ENCODE measurements around the gene ANK3.

Gene ANK3

DNA sequence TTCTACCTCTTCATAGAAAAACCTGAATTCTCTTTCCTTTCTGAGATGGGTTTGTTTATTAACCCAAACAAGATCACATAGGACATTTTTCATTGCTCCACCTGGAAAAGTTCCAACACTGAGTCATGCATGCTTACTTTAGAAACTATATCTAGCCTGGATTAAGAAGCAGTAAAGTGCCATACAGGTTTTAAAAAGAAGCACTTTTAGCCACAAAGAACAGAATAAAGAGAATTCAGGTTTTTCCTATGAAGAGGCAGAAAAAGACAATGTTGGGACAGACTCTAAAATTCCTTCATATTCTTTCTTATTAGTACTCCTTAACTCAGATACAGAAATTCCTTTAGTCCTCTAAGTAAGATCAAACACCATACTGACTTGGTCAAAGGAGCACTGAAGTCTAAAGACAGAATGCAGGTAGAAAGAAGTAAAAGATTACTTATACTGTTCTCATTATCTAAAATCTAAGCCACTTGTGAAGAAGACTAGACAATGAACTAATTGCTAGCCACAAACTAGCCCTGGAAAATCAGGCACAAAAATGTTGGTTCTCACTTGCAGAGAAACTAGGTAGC, 241.3 kb downstream of the ANK3 start:
- H2AFZ ChIP-seq (ENCODE audit: insufficient read depth, low read length, poor library complexity) = no peak overlapping the region
- no peak overlapping the region for H4K8ac ChIP-seq (ENCODE audit: low read depth, low read length)
- H3K79me1 ChIP-seq (ENCODE audit: low read length) = no peaks in the 10 kb centered on the region
- no peaks in the 10 kb centered on the region for H3K4me1 ChIP-seq (ENCODE audit: control insufficient read depth in 1 of 2, insufficient read depth in 2 of 2, low read length in 2 of 2)
- H2BK12ac ChIP-seq (ENCODE audit: low read length) = no peak overlapping the region
- no peaks in the 10 kb centered on the region for H3K36me3 ChIP-seq (ENCODE audit: control insufficient read depth in 1 of 2, insufficient read depth in 2 of 2, low read length in 2 of 2)
- H4K12ac ChIP-seq (ENCODE audit: low read depth, low read length) = no peak overlapping the region
- no peaks in the 10 kb centered on the region for H3K9me3 ChIP-seq (ENCODE audit: insufficient read depth, low read depth, low read length)
- no peak overlapping the region for H4K91ac ChIP-seq (ENCODE audit: low read depth, low read length)
- H3K9ac ChIP-seq (ENCODE audit: low read length) = no peak overlapping the region
- H2BK120ac ChIP-seq (ENCODE audit: insufficient read depth, low read length, poor library complexity) = no peak overlapping the region
- no peak overlapping the region for H2AK5ac ChIP-seq (ENCODE audit: low read length)
- no peak overlapping the region for H3K23ac ChIP-seq (ENCODE audit: low read length)
- H3K27me3 ChIP-seq (ENCODE audit: insufficient read depth, low read length) = no peaks in the 10 kb centered on the region
- no peaks in the 10 kb centered on the region for H3K79me2 ChIP-seq (ENCODE audit: control insufficient read depth, insufficient read depth, low read length, poor library complexity)
- H2BK5ac ChIP-seq (ENCODE audit: low read depth, low read length, poor library complexity) = no peak overlapping the region
- H3K27ac ChIP-seq (ENCODE audit: low read depth, low read length) = no peak overlapping the region
- no peak overlapping the region for H3K4me2 ChIP-seq (ENCODE audit: low read length)
- no peak overlapping the region for H3K18ac ChIP-seq (ENCODE audit: low read length)
- DNase-seq = no peak
- no peak overlapping the region for H3K14ac ChIP-seq (ENCODE audit: low read length)
- no peak overlapping the region for H3K4ac ChIP-seq (ENCODE audit: low read depth, low read length)
- no peak overlapping the region for H3K4me3 ChIP-seq (ENCODE audit: low read depth, low read length)

DNA sequence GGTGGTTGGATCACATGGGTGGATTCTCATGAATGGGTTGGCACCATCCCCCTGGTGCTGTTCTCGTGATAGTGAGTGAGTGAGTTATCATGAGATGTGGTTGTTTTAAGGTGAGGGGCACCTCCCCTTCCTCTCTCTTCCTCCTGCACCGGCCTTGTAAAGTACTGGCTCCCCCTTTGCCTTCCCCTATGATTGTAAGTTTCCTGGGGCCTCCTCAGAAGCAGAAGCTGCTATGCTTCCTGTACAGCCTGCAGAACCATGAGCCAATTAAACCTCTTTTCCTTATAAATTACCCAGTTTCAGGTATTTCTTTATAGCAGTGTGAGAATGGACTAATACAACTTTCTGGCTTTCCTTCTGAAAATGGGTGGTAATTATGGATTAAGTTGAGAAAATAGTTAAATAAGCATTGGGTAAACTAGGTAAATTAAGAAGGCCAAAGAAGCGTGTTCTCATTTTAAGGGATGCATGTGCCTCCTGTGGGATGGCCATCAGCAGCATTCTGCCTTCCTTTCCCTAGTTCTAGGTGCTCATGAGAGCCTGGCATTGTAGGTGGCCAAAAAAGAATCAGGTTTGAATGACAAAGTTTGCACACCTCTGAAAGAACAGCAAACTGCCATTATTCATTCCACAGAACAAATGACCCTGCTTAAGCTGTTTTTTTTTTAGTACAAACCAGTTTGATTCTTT, 242.0 kb downstream of the ANK3 start:
- H3K4me1 ChIP-seq (ENCODE audit: control insufficient read depth in 1 of 2, insufficient read depth in 2 of 2, low read length in 2 of 2) = no peaks in the 10 kb centered on the region
- no peaks in the 10 kb centered on the region for H3K79me2 ChIP-seq (ENCODE audit: control insufficient read depth, insufficient read depth, low read length, poor library complexity)
- no peak overlapping the region for H2BK120ac ChIP-seq (ENCODE audit: insufficient read depth, low read length, poor library complexity)
- no peak overlapping the region for H2BK12ac ChIP-seq (ENCODE audit: low read length)
- H3K23ac ChIP-seq (ENCODE audit: low read length) = no peak overlapping the region
- no peak overlapping the region for H2BK5ac ChIP-seq (ENCODE audit: low read depth, low read length, poor library complexity)
- no peak overlapping the region for H3K4me2 ChIP-seq (ENCODE audit: low read length)
- WGBS (ENCODE audit: extremely low coverage, insufficient coverage, insufficient read length) = no CpG with 5 or more reads among the region's 3 CpGs
- H4K12ac ChIP-seq (ENCODE audit: low read depth, low read length) = no peak overlapping the region
- no peaks in the 10 kb centered on the region for H3K27me3 ChIP-seq (ENCODE audit: insufficient read depth, low read length)
- DNase-seq = no peak
- no peaks in the 10 kb centered on the region for H3K79me1 ChIP-seq (ENCODE audit: low read length)
- H3K14ac ChIP-seq (ENCODE audit: low read length) = no peak overlapping the region
- no peaks in the 10 kb centered on the region for H3K9me3 ChIP-seq (ENCODE audit: insufficient read depth, low read depth, low read length)
- no peak overlapping the region for H3K4ac ChIP-seq (ENCODE audit: low read depth, low read length)
- H4K8ac ChIP-seq (ENCODE audit: low read depth, low read length) = no peak overlapping the region
- H3K18ac ChIP-seq (ENCODE audit: low read length) = no peak overlapping the region
- H4K91ac ChIP-seq (ENCODE audit: low read depth, low read length) = no peak overlapping the region
- H3K4me3 ChIP-seq (ENCODE audit: low read depth, low read length) = no peak overlapping the region
- H3K9ac ChIP-seq (ENCODE audit: low read length) = no peak overlapping the region
- H2AFZ ChIP-seq (ENCODE audit: insufficient read depth, low read length, poor library complexity) = no peak overlapping the region
- no peak overlapping the region for H2AK5ac ChIP-seq (ENCODE audit: low read length)
- H3K27ac ChIP-seq (ENCODE audit: low read depth, low read length) = no peak overlapping the region
- no peaks in the 10 kb centered on the region for H3K36me3 ChIP-seq (ENCODE audit: control insufficient read depth in 1 of 2, insufficient read depth in 2 of 2, low read length in 2 of 2)

DNA sequence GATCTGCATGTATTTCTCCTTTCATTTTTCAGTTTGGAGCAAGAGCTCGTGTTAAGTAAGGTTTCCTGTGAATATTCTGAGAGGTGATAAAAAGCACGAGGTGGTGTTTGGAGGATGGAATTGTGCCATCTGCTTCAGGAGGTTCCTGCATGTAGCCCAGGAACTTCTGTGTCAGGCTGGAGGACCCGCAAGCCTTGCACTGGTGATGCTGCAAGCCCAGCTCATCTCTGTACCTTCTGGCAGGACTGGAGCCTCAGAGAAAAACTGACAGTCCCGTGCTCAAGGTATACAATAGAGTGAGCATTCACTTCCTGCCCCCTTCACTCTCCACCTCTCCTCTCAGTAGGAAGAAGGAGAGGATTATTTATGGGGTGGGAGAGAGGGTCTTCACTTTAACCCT, 242.7 kb downstream of the ANK3 start:
- H2BK120ac ChIP-seq (ENCODE audit: insufficient read depth, low read length, poor library complexity) = no peak overlapping the region
- no peak overlapping the region for H2AFZ ChIP-seq (ENCODE audit: insufficient read depth, low read length, poor library complexity)
- H3K4me1 ChIP-seq (ENCODE audit: control insufficient read depth in 1 of 2, insufficient read depth in 2 of 2, low read length in 2 of 2) = no peaks in the 10 kb centered on the region
- H3K27ac ChIP-seq (ENCODE audit: low read depth, low read length) = no peak overlapping the region
- no peaks in the 10 kb centered on the region for H3K79me1 ChIP-seq (ENCODE audit: low read length)
- H4K91ac ChIP-seq (ENCODE audit: low read depth, low read length) = no peak overlapping the region
- no peak overlapping the region for H3K14ac ChIP-seq (ENCODE audit: low read length)
- H3K36me3 ChIP-seq (ENCODE audit: control insufficient read depth in 1 of 2, insufficient read depth in 2 of 2, low read length in 2 of 2) = no peaks in the 10 kb centered on the region
- no CpG with 5 or more reads among the region's 4 CpGs for WGBS (ENCODE audit: extremely low coverage, insufficient coverage, insufficient read length)
- no peak overlapping the region for H4K12ac ChIP-seq (ENCODE audit: low read depth, low read length)
- H2AK5ac ChIP-seq (ENCODE audit: low read length) = no peak overlapping the region
- no peak for DNase-seq
- H2BK12ac ChIP-seq (ENCODE audit: low read length) = no peak overlapping the region
- no peaks in the 10 kb centered on the region for H3K9me3 ChIP-seq (ENCODE audit: insufficient read depth, low read depth, low read length)
- no peak overlapping the region for H3K4me2 ChIP-seq (ENCODE audit: low read length)
- no peak overlapping the region for H4K8ac ChIP-seq (ENCODE audit: low read depth, low read length)
- H3K18ac ChIP-seq (ENCODE audit: low read length) = no peak overlapping the region
- no peak overlapping the region for H3K9ac ChIP-seq (ENCODE audit: low read length)
- no peaks in the 10 kb centered on the region for H3K27me3 ChIP-seq (ENCODE audit: insufficient read depth, low read length)
- H2BK5ac ChIP-seq (ENCODE audit: low read depth, low read length, poor library complexity) = no peak overlapping the region
- H3K79me2 ChIP-seq (ENCODE audit: control insufficient read depth, insufficient read depth, low read length, poor library complexity) = no peaks in the 10 kb centered on the region
- no peak overlapping the region for H3K4me3 ChIP-seq (ENCODE audit: low read depth, low read length)
- no peak overlapping the region for H3K23ac ChIP-seq (ENCODE audit: low read length)
- no peak overlapping the region for H3K4ac ChIP-seq (ENCODE audit: low read depth, low read length)

DNA sequence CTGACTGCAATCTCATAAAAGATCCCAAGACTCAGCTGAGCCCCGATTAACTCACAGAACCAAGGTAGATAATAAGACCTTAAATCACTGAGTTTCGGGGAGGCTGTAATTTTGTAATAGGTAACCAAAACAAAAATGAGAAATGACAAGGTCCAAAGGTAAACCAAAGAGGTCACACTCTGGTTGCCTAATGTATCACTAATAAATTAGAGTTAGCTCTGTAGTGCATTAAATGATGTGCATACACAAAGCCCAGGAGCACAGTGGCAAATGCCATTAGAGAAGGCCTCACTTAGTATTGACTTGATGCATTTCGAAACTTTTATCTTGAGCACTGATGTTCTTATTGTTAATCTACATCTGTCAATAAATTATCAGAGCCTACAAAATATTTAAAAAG, 245.6 kb downstream of the ANK3 start:
- Histone ChIP-seq H4K12ac (ENCODE audit: low read depth, low read length) (no peak overlapping the region), H3K9ac (ENCODE audit: low read length) (no peak overlapping the region), H2AK5ac (ENCODE audit: low read length) (no peak overlapping the region), H3K23ac (ENCODE audit: low read length) (no peak overlapping the region), H4K8ac (ENCODE audit: low read depth, low read length) (no peak overlapping the region), H3K9me3 (ENCODE audit: insufficient read depth, low read depth, low read length) (no peaks in the 10 kb centered on the region), H3K36me3 (ENCODE audit: control insufficient read depth in 1 of 2, insufficient read depth in 2 of 2, low read length in 2 of 2) (no peaks in the 10 kb centered on the region), H3K4me1 (ENCODE audit: control insufficient read depth in 1 of 2, insufficient read depth in 2 of 2, low read length in 2 of 2) (peaks cover 6% of the 10 kb centered on the region in 2 experiments), H3K27me3 (ENCODE audit: insufficient read depth, low read length) (no peaks in the 10 kb centered on the region), H3K4me3 (ENCODE audit: low read depth, low read length) (no peak overlapping the region), H3K79me1 (ENCODE audit: low read length) (peaks cover 10% of the 10 kb centered on the region), H2BK120ac (ENCODE audit: insufficient read depth, low read length, poor library complexity) (no peak overlapping the region), H4K91ac (ENCODE audit: low read depth, low read length) (no peak overlapping the region), H3K18ac (ENCODE audit: low read length) (no peak overlapping the region), H3K14ac (ENCODE audit: low read length) (no peak overlapping the region), H2AFZ (ENCODE audit: insufficient read depth, low read length, poor library complexity) (no peak overlapping the region), H2BK12ac (ENCODE audit: low read length) (no peak overlapping the region), H3K4me2 (ENCODE audit: low read length) (no peak overlapping the region), H3K79me2 (ENCODE audit: control insufficient read depth, insufficient read depth, low read length, poor library complexity) (peaks cover 2% of the 10 kb centered on the region), H3K4ac (ENCODE audit: low read depth, low read length) (no peak overlapping the region), H2BK5ac (ENCODE audit: low read depth, low read length, poor library complexity) (no peak overlapping the region), H3K27ac (ENCODE audit: low read depth, low read length) (no peak overlapping the region)
- no peak for DNase-seq
- no CpG with 5 or more reads among the region's 3 CpGs for WGBS (ENCODE audit: extremely low coverage, insufficient coverage, insufficient read length)

Measured in trophoblast cell (in vitro differentiated cells and primary cell).